ENCODE results near the gene OGFRL1. TPM values are rescaled to one million over a fixed set of nuclear protein-coding genes. Genes with fewer than 3 reads are reported as not detected.

The OGFRL1 gene
- total and polyA plus RNA-seq, 2 donors (not counting 1 experiment from before 2014, with no cell fraction given): 6.4 to 31.6 TPM

- H3K27ac Mint-ChIP-seq: no peak overlapping the region
- no peaks in the 10 kb centered on the region for H3K9me3 ChIP-seq (ENCODE audit: control extremely low read depth in 1 of 3, control insufficient read depth in 2 of 3, insufficient read depth in 1 of 3, low read length in 2 of 3)
- H3K4me3 Mint-ChIP-seq: no peak overlapping the region
- TF ChIP-seq EZH2 (IDR thresholded peaks at IDR 0.05; ENCODE audit: borderline replicate concordance, insufficient read depth, low read depth, low read length, poor library complexity, severe bottlenecking): no peak
- no peak for TF ChIP-seq CTCF (IDR thresholded peaks at IDR 0.05)
- ATAC-seq (ENCODE audit: low read depth): no peak
- H3K79me2 ChIP-seq (ENCODE audit: control insufficient read depth, insufficient read depth, low read length): no peaks in the 10 kb centered on the region
- WGBS (ENCODE audit: insufficient coverage): no CpG with 5 or more reads among the region's 1 CpG
- H3K4me1 ChIP-seq (ENCODE audit: control insufficient read depth in 2 of 2, insufficient read depth in 2 of 2, low read length in 2 of 2): no peaks in the 10 kb centered on the region
- no peak overlapping the region for H3K4me2 ChIP-seq (replicated peaks; ENCODE audit: low read depth, low read length, poor library complexity, severe bottlenecking)
- no peaks in the 10 kb centered on the region for H3K9me3 Mint-ChIP-seq (ENCODE audit: insufficient read depth)
- H3K36me3 ChIP-seq (replicated peaks in 1 of 2; ENCODE audit: control extremely low read depth in 1 of 2, control insufficient read depth in 1 of 2, extremely low read depth in 1 of 2, insufficient read depth in 2 of 2, low read length in 1 of 2): no peaks in the 10 kb centered on the region
- DNase-seq: no peak
- POLR2A ChIA-PET: no interaction called here
- no peak overlapping the region for H3K27ac ChIP-seq (ENCODE audit: low read length in 2 of 2)
- H3K4me1 Mint-ChIP-seq: peaks cover 2% of the 10 kb centered on the region
- H3K27me3 ChIP-seq (replicated peaks in 1 of 4; ENCODE audit: control extremely low read depth in 1 of 4, control insufficient read depth in 3 of 4, insufficient read depth in 4 of 4, low read length in 3 of 4): peaks cover 0 to 3% (median 0%) of the 10 kb centered on the region in 4 experiments
- peaks cover 2% of the 10 kb centered on the region for H3K27me3 Mint-ChIP-seq
- H2AFZ ChIP-seq (ENCODE audit: insufficient read depth, low read depth, low read length, poor library complexity, severe bottlenecking): no peak overlapping the region
- no peak overlapping the region for H3K9ac ChIP-seq (ENCODE audit: low read length)
- no peaks in the 10 kb centered on the region for H4K20me1 ChIP-seq (ENCODE audit: control insufficient read depth, insufficient read depth, low read length, poor library complexity, severe bottlenecking)
- no peak overlapping the region for H3K4me3 ChIP-seq (ENCODE audit: control extremely low read depth in 1 of 5, extremely low read depth in 1 of 5, insufficient read depth in 1 of 5, low read depth in 2 of 5, low read length in 4 of 5)
- intact Hi-C loops (cut with micrococcal nuclease): no loop called here
- CTCF ChIA-PET: interaction anchor here (1.0 kb wide), 1 partner anchor 12 kb away, joined by 3 read pairs; no protein-coding TSS in a partner anchor
Measured at GRCh38 chr6:71333050-71333449, 44.4 kb downstream of the OGFRL1 start.

- Histone ChIP-seq H3K9ac (ENCODE audit: low read length) (no peak overlapping the region), H3K9me3 (ENCODE audit: control extremely low read depth in 1 of 3, control insufficient read depth in 2 of 3, insufficient read depth in 1 of 3, low read length in 2 of 3) (no peaks in the 10 kb centered on the region), H3K4me3 (ENCODE audit: control extremely low read depth in 1 of 5, extremely low read depth in 1 of 5, insufficient read depth in 1 of 5, low read depth in 2 of 5, low read length in 4 of 5) (no peak overlapping the region), H3K79me2 (ENCODE audit: control insufficient read depth, insufficient read depth, low read length) (no peaks in the 10 kb centered on the region), H3K36me3 (replicated peaks in 1 of 2; ENCODE audit: control extremely low read depth in 1 of 2, control insufficient read depth in 1 of 2, extremely low read depth in 1 of 2, insufficient read depth in 2 of 2, low read length in 1 of 2) (no peaks in the 10 kb centered on the region), H3K27ac (ENCODE audit: low read length in 2 of 2) (no peak overlapping the region), H4K20me1 (ENCODE audit: control insufficient read depth, insufficient read depth, low read length, poor library complexity, severe bottlenecking) (no peaks in the 10 kb centered on the region), H3K4me2 (replicated peaks; ENCODE audit: low read depth, low read length, poor library complexity, severe bottlenecking) (no peak overlapping the region), H2AFZ (ENCODE audit: insufficient read depth, low read depth, low read length, poor library complexity, severe bottlenecking) (no peak overlapping the region), H3K27me3 (replicated peaks in 1 of 4; ENCODE audit: control extremely low read depth in 1 of 4, control insufficient read depth in 3 of 4, insufficient read depth in 4 of 4, low read length in 3 of 4) (peaks cover 0 to 3% (median 0%) of the 10 kb centered on the region in 4 experiments), H3K4me1 (ENCODE audit: control insufficient read depth in 2 of 2, insufficient read depth in 2 of 2, low read length in 2 of 2) (no peaks in the 10 kb centered on the region)
- no peak for DNase-seq
- Mint-ChIP-seq H3K4me3 (no peak overlapping the region), H3K27ac (no peak overlapping the region), H3K27me3 (no peaks in the 10 kb centered on the region), H3K4me1 (peaks cover 2% of the 10 kb centered on the region), H3K9me3 (ENCODE audit: insufficient read depth) (no peaks in the 10 kb centered on the region)
- no peak for ATAC-seq (ENCODE audit: low read depth)
- ChIA-PET CTCF (interaction anchor here (1.0 kb wide), 1 partner anchor 11 kb away, joined by 3 read pairs; no protein-coding TSS in a partner anchor), POLR2A (no interaction called here)
- WGBS (ENCODE audit: insufficient coverage): 89% methylated on average over 2 of the region's 2 CpGs
- no peak for TF ChIP-seq EZH2 (IDR thresholded peaks at IDR 0.05; ENCODE audit: borderline replicate concordance, insufficient read depth, low read depth, low read length, poor library complexity, severe bottlenecking)
- no peak for TF ChIP-seq CTCF (IDR thresholded peaks at IDR 0.05)
- intact Hi-C loops (cut with micrococcal nuclease): no loop called here
Measured at GRCh38 chr6:71333697-71334096, 45.1 kb downstream of the OGFRL1 start.
